Activated CD4-positive, alpha-beta T cell treated with anti-CD3 and anti-CD28 coated beads, Interleukin-2, Interleukin-4, amounts not matched to agents 100 ng/mL and 50 ng/mL, durations not matched to agents 16 hours and 8 hours (primary cell): ENCODE measurements around the gene FHIT.

ENCODE experiments used
- DNase-seq: peaks from one replicate; pipeline ENCODE4 v3.0.0-alpha.2; 2020; ENCODE audit warnings: low spot score

FHIT gene

GRCh38 chr3:59877263-59878037, 1373.8 kb downstream of the FHIT start:
- DNase-seq, result no peak

- DNase-seq, result no peak
Measured at GRCh38 chr3:59876533-59877062, 1374.7 kb downstream of the FHIT start.

GRCh38 chr3:59873576-59874230, 1377.5 kb downstream of the FHIT start:
- DNase-seq, result no peak

- DNase-seq, result no peak
Measured at GRCh38 chr3:59872128-59872527, 1379.1 kb downstream of the FHIT start.

GRCh38 chr3:59867185-59868002, 1383.9 kb downstream of the FHIT start:
- DNase-seq, result peak; percentile 25

GRCh38 chr3:59866076-59866475, 1385.2 kb downstream of the FHIT start:
- no peak for DNase-seq

GRCh38 chr3:59865351-59865750, 1385.9 kb downstream of the FHIT start:
- no peak for DNase-seq

GRCh38 chr3:59862686-59863085, 1388.6 kb downstream of the FHIT start:
- no peak for DNase-seq

GRCh38 chr3:59857589-59858346, 1393.5 kb downstream of the FHIT start:
- peak; percentile 77 for DNase-seq

- DNase-seq, result no peak
Measured at GRCh38 chr3:59856934-59857460, 1394.3 kb downstream of the FHIT start.

- DNase-seq, result no peak
Measured at GRCh38 chr3:59854061-59854709, 1397.1 kb downstream of the FHIT start.

- no peak for DNase-seq
Measured at GRCh38 chr3:59850417-59850816, 1400.8 kb downstream of the FHIT start.

- DNase-seq, result no peak
Measured at GRCh38 chr3:59845386-59845785, 1405.9 kb downstream of the FHIT start.

- no peak for DNase-seq
Measured at GRCh38 chr3:59843821-59844220, 1407.4 kb downstream of the FHIT start.

GRCh38 chr3:59839810-59840515, 1411.3 kb downstream of the FHIT start:
- DNase-seq, result peak; percentile 43

GRCh38 chr3:59839283-59839682, 1412.0 kb downstream of the FHIT start:
- DNase-seq, result no peak

- DNase-seq, result no peak
Measured at GRCh38 chr3:59836531-59836930, 1414.7 kb downstream of the FHIT start.

GRCh38 chr3:59832702-59833101, 1418.5 kb downstream of the FHIT start:
- DNase-seq, result no peak

- DNase-seq, result no peak
Measured at GRCh38 chr3:59832241-59832640, 1419.0 kb downstream of the FHIT start.

- DNase-seq, result no peak
Measured at GRCh38 chr3:59831394-59831793, 1419.9 kb downstream of the FHIT start.
